Duodenal mucosa (tissue), 2 donors: Measurements from ENCODE around the gene HRG.

Experiments used
- H3K27ac ChIP-seq: one replicate; pipeline ENCODE4 v1.7.0; 2013; ENCODE audit warnings: low read depth, low read length
- H3K27me3 ChIP-seq, 2 donors: one replicate each; pipeline ENCODE4 v1.7.0; 2013; ENCODE audit warnings: low read length in 2 of 2, control low read depth in 1 of 2; ENCODE audit not compliant: insufficient read depth in 2 of 2, control insufficient read depth in 1 of 2
- H3K36me3 ChIP-seq, 2 donors: one replicate each; pipeline ENCODE4 v1.7.0; 2013; ENCODE audit warnings: low read length in 2 of 2, control low read depth in 1 of 2; ENCODE audit not compliant: insufficient read depth in 2 of 2, control insufficient read depth in 1 of 2
- H3K4me1 ChIP-seq, 2 donors: one replicate each; pipeline ENCODE4 v1.7.0; 2013; ENCODE audit warnings: low read length in 2 of 2, control low read depth in 1 of 2; ENCODE audit not compliant: insufficient read depth in 2 of 2, control insufficient read depth in 1 of 2
- H3K4me3 ChIP-seq, 2 donors: one replicate each; pipeline ENCODE4 v1.7.0; 2013; ENCODE audit warnings: low read length in 2 of 2, low read depth in 1 of 2
- H3K9ac ChIP-seq, 2 donors: one replicate each; pipeline ENCODE4 v1.7.0; 2013; ENCODE audit warnings: low read length in 2 of 2, low read depth in 1 of 2
- H3K9me3 ChIP-seq, 2 donors: one replicate each; pipeline ENCODE4 v1.7.0; 2013; ENCODE audit warnings: low read length in 2 of 2, control low read depth in 1 of 2; ENCODE audit not compliant: control insufficient read depth in 1 of 2

Gene HRG

GRCh38 chr3:186638259-186638658 lies 27.6 kb upstream of the HRG start:
- Histone ChIP-seq H3K36me3 (no peaks in the 10 kb centered on the region), H3K27ac (no peak overlapping the region)

GRCh38 chr3:186639778-186640472 lies 25.9 kb upstream of the HRG start, which contains the start of gene FETUB:
FETUB (plus strand) TSS chr3:186640399; CDS start chr3:186640461, 62 bp downstream.
- no peaks in the 10 kb centered on the region for H3K9me3 ChIP-seq
- H3K4me1 ChIP-seq = no peaks in the 10 kb centered on the region
- H3K36me3 ChIP-seq = no peaks in the 10 kb centered on the region
- H3K27ac ChIP-seq = no peak within 1 kb of the TSS
- H3K27me3 ChIP-seq = peaks cover 0 to 11% of the 10 kb centered on the region in 2 donors
- no peak within 1 kb of the TSS for H3K9ac ChIP-seq
- no peak within 1 kb of the TSS for H3K4me3 ChIP-seq

More at GRCh38 chr3:186638259-186638658, 27.6 kb upstream of the HRG start:
- Histone ChIP-seq H3K4me1 (no peaks in the 10 kb centered on the region), H3K4me3 (no peak overlapping the region), H3K9me3 (no peaks in the 10 kb centered on the region), H3K27me3 (peaks cover 0 to 11% of the 10 kb centered on the region in 2 donors), H3K9ac (no peak overlapping the region)

- Histone ChIP-seq H3K9ac (no peak overlapping the region), H3K4me1 (no peaks in the 10 kb centered on the region), H3K9me3 (no peaks in the 10 kb centered on the region), H3K27me3 (peaks cover 0 to 11% of the 10 kb centered on the region in 2 donors), H3K36me3 (no peaks in the 10 kb centered on the region), H3K27ac (no peak overlapping the region), H3K4me3 (no peak overlapping the region)
These were observed 25.4 kb upstream of the HRG start for GRCh38 chr3:186640473-186640818.

GRCh38 chr3:186640929-186641328 lies 24.9 kb upstream of the HRG start:
- no peak overlapping the region for H3K27ac ChIP-seq
- H3K27me3 ChIP-seq = peaks cover 0 to 11% of the 10 kb centered on the region in 2 donors
- no peaks in the 10 kb centered on the region for H3K9me3 ChIP-seq
- H3K9ac ChIP-seq = no peak overlapping the region
- no peaks in the 10 kb centered on the region for H3K4me1 ChIP-seq
- H3K36me3 ChIP-seq = no peaks in the 10 kb centered on the region
- no peak overlapping the region for H3K4me3 ChIP-seq

GRCh38 chr3:186642014-186642413 lies 23.8 kb upstream of the HRG start:
- no peak overlapping the region for H3K9ac ChIP-seq
- no peak overlapping the region for H3K27ac ChIP-seq
- H3K4me1 ChIP-seq = no peaks in the 10 kb centered on the region
- H3K36me3 ChIP-seq = no peaks in the 10 kb centered on the region
- no peaks in the 10 kb centered on the region for H3K9me3 ChIP-seq
- H3K4me3 ChIP-seq = no peak overlapping the region
- peaks cover 0 to 11% of the 10 kb centered on the region in 2 donors for H3K27me3 ChIP-seq

- Histone ChIP-seq H3K27me3 (peaks cover 0 to 11% of the 10 kb centered on the region in 2 donors), H3K36me3 (no peaks in the 10 kb centered on the region), H3K4me3 (no peak overlapping the region), H3K9ac (no peak overlapping the region), H3K4me1 (no peaks in the 10 kb centered on the region), H3K9me3 (no peaks in the 10 kb centered on the region), H3K27ac (no peak overlapping the region)
These were observed 22.3 kb upstream of the HRG start for GRCh38 chr3:186643493-186643892.

GRCh38 chr3:186644683-186645082 lies 21.1 kb upstream of the HRG start:
- Histone ChIP-seq H3K27me3 (peaks cover 0 to 11% of the 10 kb centered on the region in 2 donors), H3K4me1 (no peaks in the 10 kb centered on the region), H3K36me3 (no peaks in the 10 kb centered on the region), H3K9me3 (no peaks in the 10 kb centered on the region), H3K27ac (no peak overlapping the region), H3K9ac (no peak overlapping the region), H3K4me3 (no peak overlapping the region)

- Histone ChIP-seq H3K9ac (no peak overlapping the region), H3K36me3 (no peaks in the 10 kb centered on the region)
These were observed 19.7 kb upstream of the HRG start for GRCh38 chr3:186646106-186646505.

GRCh38 chr3:186646841-186647240 lies 19.0 kb upstream of the HRG start:
- no peak overlapping the region for H3K4me3 ChIP-seq
- no peak overlapping the region for H3K9ac ChIP-seq
- H3K36me3 ChIP-seq = no peaks in the 10 kb centered on the region
- no peak overlapping the region for H3K27ac ChIP-seq
- H3K9me3 ChIP-seq = no peaks in the 10 kb centered on the region
- H3K27me3 ChIP-seq = peaks cover 0 to 7% of the 10 kb centered on the region in 2 donors
- H3K4me1 ChIP-seq = no peaks in the 10 kb centered on the region

More at GRCh38 chr3:186646106-186646505, 19.7 kb upstream of the HRG start:
- H3K4me1 ChIP-seq = no peaks in the 10 kb centered on the region
- H3K27me3 ChIP-seq = peaks cover 0 to 9% of the 10 kb centered on the region in 2 donors
- no peak overlapping the region for H3K27ac ChIP-seq
- H3K9me3 ChIP-seq = no peaks in the 10 kb centered on the region
- H3K4me3 ChIP-seq = no peak overlapping the region

- Histone ChIP-seq H3K27me3 (no peaks in the 10 kb centered on the region), H3K9ac (no peak overlapping the region), H3K27ac (no peak overlapping the region), H3K9me3 (no peaks in the 10 kb centered on the region), H3K4me3 (no peak overlapping the region), H3K36me3 (no peaks in the 10 kb centered on the region), H3K4me1 (no peaks in the 10 kb centered on the region)
These were observed 17.0 kb upstream of the HRG start for GRCh38 chr3:186648851-186649250.
